Stimulated activated CD4-positive, alpha-beta T cell treated with anti-CD3 and anti-CD28 coated beads, TNF-alpha, amount 100 ng/mL, for 48 hours (primary cell): ENCODE data around the gene LPCAT4.
A peak's percentile ranks its signal among the peaks of the same experiment; 100 is the strongest.
"Not testable (repeated sequence)": the region's sequence is repeated elsewhere in the genome, so short reads cannot be mapped to it uniquely, and the experiment has no call there.

Experiments used
- DNase-seq, 3 donors: peaks; one replicate each; pipeline ENCODE4 v3.0.0-alpha.2; 2020; ENCODE audit warnings: low read depth in 3 of 3

Gene LPCAT4

GRCh38 chr15:34367101-34368081 lies at the start of gene LPCAT4:
TSS of gene LPCAT4 (minus strand) at chr15:34367196. CDS start at chr15:34367100, 96 bp downstream.
- peak; percentile 79 for DNase-seq

- not testable (repeated sequence) for DNase-seq
These were observed 42.5 kb upstream of the LPCAT4 start for GRCh38 chr15:34409511-34409910.

GRCh38 chr15:34408973-34409372 lies 42.0 kb upstream of the LPCAT4 start:
- not testable (repeated sequence) for DNase-seq

GRCh38 chr15:34403899-34404298 lies 36.9 kb upstream of the LPCAT4 start:
- DNase-seq = not testable (repeated sequence)

- DNase-seq = not testable (repeated sequence)
These were observed 36.2 kb upstream of the LPCAT4 start for GRCh38 chr15:34403160-34403598.

- not testable (repeated sequence) for DNase-seq
These were observed 30.8 kb upstream of the LPCAT4 start for GRCh38 chr15:34397637-34398259.

GRCh38 chr15:34392981-34393380 lies 26.0 kb upstream of the LPCAT4 start:
- DNase-seq = not testable (repeated sequence)

- DNase-seq = not testable (repeated sequence)
These were observed 22.6 kb upstream of the LPCAT4 start for GRCh38 chr15:34389594-34390086.

- DNase-seq = not testable (repeated sequence)
These were observed 15.0 kb upstream of the LPCAT4 start for GRCh38 chr15:34381829-34382521.

- DNase-seq = not testable (repeated sequence)
These were observed 13.5 kb upstream of the LPCAT4 start for GRCh38 chr15:34380491-34380890.

- DNase-seq = no peak
These were observed 9.9 kb upstream of the LPCAT4 start for GRCh38 chr15:34376856-34377255.

- DNase-seq = not testable (repeated sequence)
These were observed 8.5 kb upstream of the LPCAT4 start for GRCh38 chr15:34375541-34375940.

GRCh38 chr15:34374816-34375215 lies 7.8 kb upstream of the LPCAT4 start:
- no peak for DNase-seq

- DNase-seq = no peak
These were observed 7.0 kb upstream of the LPCAT4 start for GRCh38 chr15:34373951-34374350.

GRCh38 chr15:34370643-34371042 lies 3.6 kb upstream of the LPCAT4 start:
- no peak for DNase-seq

- DNase-seq = no peak
These were observed 3.1 kb upstream of the LPCAT4 start for GRCh38 chr15:34370129-34370528.

- DNase-seq = peak in 2 of 3 donors; percentile 8 to 47
These were observed 528 bp downstream of the LPCAT4 start for GRCh38 chr15:34366271-34367065.

- no peak for DNase-seq
These were observed 1.2 kb downstream of the LPCAT4 start for GRCh38 chr15:34365836-34366235.

GRCh38 chr15:34365091-34365825 lies 1.7 kb downstream of the LPCAT4 start:
- no peak for DNase-seq

GRCh38 chr15:34364041-34364440 lies 3.0 kb downstream of the LPCAT4 start:
- DNase-seq = no peak
